ENCODE measurements around the gene EVC. TPM values are rescaled to one million over a fixed set of nuclear protein-coding genes. Genes with fewer than 3 reads are reported as not detected.

Gene EVC
- total RNA-seq, 1 experiment from 2014 or later, result 29.0 TPM

- H3K4me3 Mint-ChIP-seq (ENCODE audit: unreplicated experiment), result no peak overlapping the region
- no peaks in the 10 kb centered on the region for H3K9me3 Mint-ChIP-seq (ENCODE audit: unreplicated experiment)
- intact Hi-C loops (cut with micrococcal nuclease), result no loop called here
- ChIA-PET CTCF (interaction anchor here (0.5 to 1.2 kb wide), 3 partner anchors 8 to 381 kb away, joined by 3 to 4 read pairs (median 3); no protein-coding TSS in a partner anchor), POLR2A (interaction anchor here (1.4 kb wide), 1 partner anchor 10 kb away, joined by 6 read pairs; no protein-coding TSS in a partner anchor)
- H3K27ac Mint-ChIP-seq (ENCODE audit: low read depth, unreplicated experiment), result no peak overlapping the region
- peaks cover 54% of the 10 kb centered on the region for H3K36me3 Mint-ChIP-seq (ENCODE audit: insufficient read depth, unreplicated experiment)
- H3K27me3 Mint-ChIP-seq (ENCODE audit: insufficient read depth, unreplicated experiment), result no peaks in the 10 kb centered on the region
- H3K4me1 Mint-ChIP-seq (ENCODE audit: insufficient read depth, unreplicated experiment), result peaks cover 9% of the 10 kb centered on the region
- no peak for TF ChIP-seq CTCF (IDR thresholded peaks at IDR 0.05; ENCODE audit: unreplicated experiment)
- no peak for DNase-seq (ENCODE audit: unreplicated experiment)
- BruUV-seq (replicated peaks), result no TSS peak
These were observed 72.0 kb downstream of the EVC start for GRCh38 chr4:5782829-5783476.

GRCh38 chr4:5783486-5783885 lies 72.5 kb downstream of the EVC start:
- Mint-ChIP-seq H3K4me3 (ENCODE audit: unreplicated experiment) (no peak overlapping the region), H3K9me3 (ENCODE audit: unreplicated experiment) (no peaks in the 10 kb centered on the region), H3K27ac (ENCODE audit: low read depth, unreplicated experiment) (no peak overlapping the region), H3K27me3 (ENCODE audit: insufficient read depth, unreplicated experiment) (no peaks in the 10 kb centered on the region), H3K4me1 (ENCODE audit: insufficient read depth, unreplicated experiment) (peaks cover 9% of the 10 kb centered on the region), H3K36me3 (ENCODE audit: insufficient read depth, unreplicated experiment) (peaks cover 60% of the 10 kb centered on the region)
- ChIA-PET POLR2A (interaction anchor here (1.4 kb wide), 1 partner anchor 10 kb away, joined by 6 read pairs; no protein-coding TSS in a partner anchor), CTCF (interaction anchor here (1.2 kb wide), 1 partner anchor 9 kb away, joined by 3 read pairs; no protein-coding TSS in a partner anchor)
- no TSS peak for BruUV-seq (replicated peaks)
- no peak for DNase-seq (ENCODE audit: unreplicated experiment)
- no peak for TF ChIP-seq CTCF (IDR thresholded peaks at IDR 0.05; ENCODE audit: unreplicated experiment)
- intact Hi-C loops (cut with micrococcal nuclease), result no loop called here

- BruUV-seq (replicated peaks), result no TSS peak
- no peak overlapping the region for H3K4me3 Mint-ChIP-seq (ENCODE audit: unreplicated experiment)
These were observed 73.0 kb downstream of the EVC start for GRCh38 chr4:5784021-5784420.

More at GRCh38 chr4:5784021-5784420, 73.0 kb downstream of the EVC start:
- Mint-ChIP-seq H3K36me3 (ENCODE audit: insufficient read depth, unreplicated experiment) (peaks cover 65% of the 10 kb centered on the region), H3K27me3 (ENCODE audit: insufficient read depth, unreplicated experiment) (no peaks in the 10 kb centered on the region), H3K4me1 (ENCODE audit: insufficient read depth, unreplicated experiment) (peaks cover 9% of the 10 kb centered on the region), H3K27ac (ENCODE audit: low read depth, unreplicated experiment) (no peak overlapping the region), H3K9me3 (ENCODE audit: unreplicated experiment) (no peaks in the 10 kb centered on the region)
- DNase-seq (ENCODE audit: unreplicated experiment), result no peak
- ChIA-PET CTCF (interaction anchor here (1.0 to 1.2 kb wide), 2 partner anchors 9 to 384 kb away, joined by 3 read pairs; no protein-coding TSS in a partner anchor), POLR2A (no interaction called here)
- TF ChIP-seq CTCF (IDR thresholded peaks at IDR 0.05; ENCODE audit: unreplicated experiment), result no peak
- intact Hi-C loops (cut with micrococcal nuclease), result no loop called here
